WTC11 (cell line): ENCODE data around the gene WNK2. TPM values are rescaled to one million over a fixed set of nuclear protein-coding genes. Genes with fewer than 3 reads are reported as not detected.

Experiments used
- ATAC-seq: fragments of 200-7000 bp; cut with Tn5 transposase; 2 replicates; pipeline ENCODE4 v1.10.0; 2021; ENCODE audit warnings: mild to moderate bottlenecking, moderate library complexity
- CTCF ChIA-PET: fragments of 300-600 bp; sonication (Branson Sonifier 250); formaldehyde crosslinking; loops from one replicate; lab custom pipeline; 2021; ENCODE audit warnings: antibody characterized with exemption; lab: Charles Lee
- POLR2A ChIA-PET: fragments of 350-600 bp; sonication (Branson Sonifier 250); formaldehyde crosslinking; loops from one replicate; lab custom pipeline; 2021; ENCODE audit warnings: antibody characterized with exemption; lab: Charles Lee
- DNase-seq: peaks from one replicate; pipeline ENCODE4 v3.0.0; 2021; ENCODE audit warnings: low spot score
- H3K27ac Mint-ChIP-seq: 2 replicates; pipeline ENCODE4 v1.8.0; 2021; ENCODE audit warnings: mixed read lengths
- H3K27me3 Mint-ChIP-seq: 2 replicates; pipeline ENCODE4 v1.8.0; 2021; ENCODE audit warnings: low read depth, mild to moderate bottlenecking, moderate library complexity, mixed read lengths
- H3K36me3 Mint-ChIP-seq: 2 replicates; pipeline ENCODE4 v1.8.0; 2021; ENCODE audit warnings: mixed read lengths
- H3K4me1 Mint-ChIP-seq: 2 replicates; pipeline ENCODE4 v1.8.0; 2022; ENCODE audit warnings: mixed read lengths
- H3K4me3 Mint-ChIP-seq: 2 replicates; pipeline ENCODE4 v1.8.0; 2021; ENCODE audit warnings: mild to moderate bottlenecking, moderate library complexity, mixed read lengths
- H3K9me3 Mint-ChIP-seq: 2 replicates; pipeline ENCODE4 v1.8.0; 2021; ENCODE audit warnings: mixed read lengths
- CBFB ChIP-seq: sonication (generic); formaldehyde crosslinking; IDR thresholded peaks from 2 replicates; pipeline ENCODE4 v1.8.1; 2022; ENCODE audit warnings: mild to moderate bottlenecking, low read depth, missing genetic modification reagents
- ELF4 ChIP-seq: sonication (generic); formaldehyde crosslinking; IDR thresholded peaks from 2 replicates; pipeline ENCODE4 v1.8.1; 2022; ENCODE audit warnings: low read depth, mild to moderate bottlenecking, moderate library complexity, missing genetic modification reagents
- FOXK1 ChIP-seq: sonication (generic); formaldehyde crosslinking; IDR thresholded peaks from 2 replicates; pipeline ENCODE4 v1.8.0; 2022; ENCODE audit warnings: mild to moderate bottlenecking, moderate library complexity, missing genetic modification reagents
- FOXP1 ChIP-seq: sonication (generic); formaldehyde crosslinking; IDR thresholded peaks from 2 replicates; pipeline ENCODE4 v1.8.0; 2022; ENCODE audit warnings: missing genetic modification reagents, mild to moderate bottlenecking, moderate library complexity, borderline replicate concordance
- MLX ChIP-seq: sonication (generic); formaldehyde crosslinking; IDR thresholded peaks from 2 replicates; pipeline ENCODE4 v1.8.1; 2023; ENCODE audit warnings: mild to moderate bottlenecking, missing genetic modification reagents, moderate library complexity
- NFE2L1 ChIP-seq: sonication (generic); formaldehyde crosslinking; IDR thresholded peaks from 2 replicates; pipeline ENCODE4 v1.8.1; 2023; ENCODE audit warnings: missing genetic modification reagents
- NR1H2 ChIP-seq: sonication (generic); formaldehyde crosslinking; IDR thresholded peaks from 2 replicates; pipeline ENCODE4 v1.9.0; 2021; ENCODE audit warnings: mild to moderate bottlenecking, moderate library complexity, missing genetic modification reagents
- NR3C1 ChIP-seq: sonication (generic); formaldehyde crosslinking; conservative IDR thresholded peaks from 2 replicates; pipeline ENCODE4 v1.8.1; 2023; ENCODE audit warnings: low read depth, mild to moderate bottlenecking, missing genetic modification reagents
- RELA ChIP-seq: sonication (generic); formaldehyde crosslinking; IDR thresholded peaks from 2 replicates; pipeline ENCODE4 v1.8.1; 2022; ENCODE audit warnings: missing genetic modification reagents, mild to moderate bottlenecking, borderline replicate concordance
- RORB ChIP-seq: fragments of 250-450 bp; sonication (Bioruptor Pico); IDR thresholded peaks from 2 replicates; pipeline ENCODE4 v1.9.0; 2021; ENCODE audit warnings: mild to moderate bottlenecking
- TEAD4 ChIP-seq: sonication (generic); formaldehyde crosslinking; IDR thresholded peaks from 2 replicates; pipeline ENCODE4 v1.8.0; 2022; ENCODE audit warnings: mild to moderate bottlenecking, missing genetic modification reagents
- total RNA-seq: library from RNA; stranded (reverse); gene quantifications from 3 replicates; pipeline ENCODE4 v1.2.3, GENCODE V29; 2021
- TF ChIP-seq, protein P1 (sequence below): sonication (generic); formaldehyde crosslinking; IDR thresholded peaks from 2 replicates; pipeline ENCODE4 v1.8.0; 2022; ENCODE audit warnings: mild to moderate bottlenecking, missing genetic modification reagents
- TF ChIP-seq, protein P2 (sequence below): sonication (generic); formaldehyde crosslinking; IDR thresholded peaks from 2 replicates; pipeline ENCODE4 v1.8.0; 2022; ENCODE audit warnings: mild to moderate bottlenecking, missing genetic modification reagents
- TF ChIP-seq, protein P3 (sequence below): sonication (generic); formaldehyde crosslinking; IDR thresholded peaks from 2 replicates; pipeline ENCODE4 v1.8.1; 2022; ENCODE audit warnings: low read depth, missing genetic modification reagents, borderline replicate concordance
- TF ChIP-seq, protein P4 (sequence below): sonication (generic); formaldehyde crosslinking; IDR thresholded peaks from 2 replicates; pipeline ENCODE4 v1.8.0; 2022; ENCODE audit warnings: missing genetic modification reagents
- TF ChIP-seq, protein P5 (sequence below): sonication (generic); formaldehyde crosslinking; IDR thresholded peaks from 2 replicates; pipeline ENCODE4 v1.8.1; 2023; ENCODE audit warnings: mild to moderate bottlenecking, missing genetic modification reagents, moderate library complexity
- TF ChIP-seq, protein P6 (sequence below): sonication (generic); formaldehyde crosslinking; IDR thresholded peaks from 2 replicates; pipeline ENCODE4 v1.8.0; 2023; ENCODE audit warnings: missing genetic modification reagents

Gene WNK2
- total RNA-seq, 1 experiment from 2014 or later = 120 TPM

DNA sequence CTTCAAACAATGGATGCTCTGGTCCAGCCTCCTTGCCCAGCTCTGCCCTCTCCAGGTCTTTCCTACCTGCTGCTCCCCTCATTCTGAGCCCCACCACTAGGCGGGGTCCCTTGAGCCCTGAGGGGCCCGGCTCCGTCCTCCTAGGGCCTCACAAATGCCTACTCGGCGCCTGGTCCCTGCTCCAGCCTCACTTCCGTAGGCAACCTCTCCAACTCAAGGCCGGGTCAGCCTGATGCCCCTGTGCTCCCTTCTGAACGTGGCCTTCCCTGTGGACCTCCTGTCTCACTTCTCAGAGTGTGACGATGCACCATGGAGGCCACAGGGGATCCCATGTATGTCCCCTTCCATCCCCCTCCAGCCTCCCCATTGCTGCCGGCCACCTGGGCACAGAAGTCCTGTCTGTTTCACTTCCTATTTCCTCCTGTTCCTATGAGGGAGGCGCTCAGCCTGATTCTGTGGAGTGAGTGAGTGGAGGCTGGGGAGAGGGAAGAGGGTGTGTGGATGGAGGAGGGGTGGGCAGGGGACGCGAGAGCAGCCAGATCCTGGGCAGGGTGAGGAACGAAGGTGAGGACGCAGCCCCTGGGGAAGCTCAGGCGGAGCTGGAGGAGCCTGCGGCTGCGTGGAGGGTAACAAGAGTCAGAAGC is 140.4 kb downstream of the WNK2 start:
- TF ChIP-seq, protein P1, sequence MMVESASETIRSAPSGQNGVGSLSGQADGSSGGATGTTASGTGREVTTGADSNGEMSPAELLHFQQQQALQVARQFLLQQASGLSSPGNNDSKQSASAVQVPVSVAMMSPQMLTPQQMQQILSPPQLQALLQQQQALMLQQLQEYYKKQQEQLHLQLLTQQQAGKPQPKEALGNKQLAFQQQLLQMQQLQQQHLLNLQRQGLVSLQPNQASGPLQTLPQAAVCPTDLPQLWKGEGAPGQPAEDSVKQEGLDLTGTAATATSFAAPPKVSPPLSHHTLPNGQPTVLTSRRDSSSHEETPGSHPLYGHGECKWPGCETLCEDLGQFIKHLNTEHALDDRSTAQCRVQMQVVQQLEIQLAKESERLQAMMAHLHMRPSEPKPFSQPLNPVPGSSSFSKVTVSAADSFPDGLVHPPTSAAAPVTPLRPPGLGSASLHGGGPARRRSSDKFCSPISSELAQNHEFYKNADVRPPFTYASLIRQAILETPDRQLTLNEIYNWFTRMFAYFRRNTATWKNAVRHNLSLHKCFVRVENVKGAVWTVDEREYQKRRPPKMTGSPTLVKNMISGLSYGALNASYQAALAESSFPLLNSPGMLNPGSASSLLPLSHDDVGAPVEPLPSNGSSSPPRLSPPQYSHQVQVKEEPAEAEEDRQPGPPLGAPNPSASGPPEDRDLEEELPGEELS (CRISPR knock-in tag) = no peak
- 0 out of 2 replicates have a peak, but pooled peaks have one; percentile 22 for TF ChIP-seq CBFB (CRISPR knock-in tag)
- TF ChIP-seq, protein P2, sequence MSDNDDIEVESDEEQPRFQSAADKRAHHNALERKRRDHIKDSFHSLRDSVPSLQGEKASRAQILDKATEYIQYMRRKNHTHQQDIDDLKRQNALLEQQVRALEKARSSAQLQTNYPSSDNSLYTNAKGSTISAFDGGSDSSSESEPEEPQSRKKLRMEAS = no peak
- TF ChIP-seq RORB = no peak
- TF ChIP-seq, all 79 proteins: peak for 1
- H3K36me3 Mint-ChIP-seq = peaks cover 18% of the 10 kb centered on the region
- ChIA-PET CTCF (interaction anchor here (0.6 to 1.6 kb wide), 5 partner anchors 12 to 170 kb away, joined by 3 to 7 read pairs (median 3); no protein-coding TSS in a partner anchor), POLR2A (interaction anchor here (0.9 kb wide), 1 partner anchor 55 kb away, joined by 3 read pairs; no protein-coding TSS in a partner anchor)
- peaks cover 17% of the 10 kb centered on the region for H3K4me1 Mint-ChIP-seq
- H3K9me3 Mint-ChIP-seq = no peaks in the 10 kb centered on the region
- H3K27me3 Mint-ChIP-seq = no peaks in the 10 kb centered on the region
- peak; percentile 66 for ATAC-seq
- no peak overlapping the region for H3K4me3 Mint-ChIP-seq
- DNase-seq = no peak
- peak overlapping the region; percentile 90; the same call in 1 of the 2 replicates for H3K27ac Mint-ChIP-seq

DNA sequence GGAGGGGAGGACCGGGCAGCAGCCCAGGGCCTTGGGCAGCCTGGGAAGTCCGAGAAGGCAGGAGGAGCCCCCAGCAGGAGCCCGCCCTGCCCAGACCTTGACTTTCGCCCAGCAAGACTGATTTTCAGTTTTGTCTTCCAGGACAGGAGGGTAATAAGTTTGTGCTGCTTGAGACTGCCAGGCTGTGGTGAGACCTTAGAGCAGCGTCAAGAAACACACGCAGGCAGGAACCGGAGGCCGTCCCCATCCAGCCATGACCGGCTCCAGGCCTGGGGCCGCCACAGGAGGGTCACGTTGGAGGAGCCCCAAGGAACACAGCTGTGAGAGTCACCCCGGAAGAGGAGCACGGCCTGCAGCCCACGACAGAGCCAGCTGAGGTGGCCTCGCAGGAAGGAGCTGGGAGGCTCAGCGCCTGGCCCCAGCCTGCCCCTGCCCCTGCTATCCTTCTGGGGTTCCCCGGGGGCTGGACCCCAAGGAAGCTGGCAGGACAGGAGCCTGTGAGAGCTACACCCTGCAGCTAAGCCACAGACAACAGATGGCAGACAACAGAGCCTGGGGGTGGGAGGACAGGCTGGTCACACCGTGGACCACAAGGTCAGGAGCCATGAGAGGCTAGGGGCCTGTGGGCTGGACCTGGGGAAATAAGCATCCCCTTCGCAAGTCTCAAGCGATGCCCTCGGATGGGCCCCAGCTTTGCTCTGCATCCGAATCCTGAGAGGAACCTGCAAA is 141.5 kb downstream of the WNK2 start:
- no peak overlapping the region for H3K27ac Mint-ChIP-seq
- ATAC-seq = no peak
- POLR2A ChIA-PET = interaction anchor here (0.7 to 1.3 kb wide), 2 partner anchors 20 to 128 kb away, joined by 3 to 4 read pairs; no protein-coding TSS in a partner anchor

GRCh38 chr9:93326056-93326455 is 142.1 kb downstream of the WNK2 start:
- H3K4me1 Mint-ChIP-seq = peaks cover 17% of the 10 kb centered on the region
- TF ChIP-seq NR3C1 (CRISPR knock-in tag) (no peak), MLX (CRISPR knock-in tag) (no peak), RELA (CRISPR knock-in tag) (no peak), TEAD4 (CRISPR knock-in tag) (no peak), FOXK1 (no peak), ELF4 (no peak)
- TF ChIP-seq, protein P3, sequence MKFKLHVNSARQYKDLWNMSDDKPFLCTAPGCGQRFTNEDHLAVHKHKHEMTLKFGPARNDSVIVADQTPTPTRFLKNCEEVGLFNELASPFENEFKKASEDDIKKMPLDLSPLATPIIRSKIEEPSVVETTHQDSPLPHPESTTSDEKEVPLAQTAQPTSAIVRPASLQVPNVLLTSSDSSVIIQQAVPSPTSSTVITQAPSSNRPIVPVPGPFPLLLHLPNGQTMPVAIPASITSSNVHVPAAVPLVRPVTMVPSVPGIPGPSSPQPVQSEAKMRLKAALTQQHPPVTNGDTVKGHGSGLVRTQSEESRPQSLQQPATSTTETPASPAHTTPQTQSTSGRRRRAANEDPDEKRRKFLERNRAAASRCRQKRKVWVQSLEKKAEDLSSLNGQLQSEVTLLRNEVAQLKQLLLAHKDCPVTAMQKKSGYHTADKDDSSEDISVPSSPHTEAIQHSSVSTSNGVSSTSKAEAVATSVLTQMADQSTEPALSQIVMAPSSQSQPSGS (CRISPR knock-in tag) = no peak
- TF ChIP-seq, protein P4, sequence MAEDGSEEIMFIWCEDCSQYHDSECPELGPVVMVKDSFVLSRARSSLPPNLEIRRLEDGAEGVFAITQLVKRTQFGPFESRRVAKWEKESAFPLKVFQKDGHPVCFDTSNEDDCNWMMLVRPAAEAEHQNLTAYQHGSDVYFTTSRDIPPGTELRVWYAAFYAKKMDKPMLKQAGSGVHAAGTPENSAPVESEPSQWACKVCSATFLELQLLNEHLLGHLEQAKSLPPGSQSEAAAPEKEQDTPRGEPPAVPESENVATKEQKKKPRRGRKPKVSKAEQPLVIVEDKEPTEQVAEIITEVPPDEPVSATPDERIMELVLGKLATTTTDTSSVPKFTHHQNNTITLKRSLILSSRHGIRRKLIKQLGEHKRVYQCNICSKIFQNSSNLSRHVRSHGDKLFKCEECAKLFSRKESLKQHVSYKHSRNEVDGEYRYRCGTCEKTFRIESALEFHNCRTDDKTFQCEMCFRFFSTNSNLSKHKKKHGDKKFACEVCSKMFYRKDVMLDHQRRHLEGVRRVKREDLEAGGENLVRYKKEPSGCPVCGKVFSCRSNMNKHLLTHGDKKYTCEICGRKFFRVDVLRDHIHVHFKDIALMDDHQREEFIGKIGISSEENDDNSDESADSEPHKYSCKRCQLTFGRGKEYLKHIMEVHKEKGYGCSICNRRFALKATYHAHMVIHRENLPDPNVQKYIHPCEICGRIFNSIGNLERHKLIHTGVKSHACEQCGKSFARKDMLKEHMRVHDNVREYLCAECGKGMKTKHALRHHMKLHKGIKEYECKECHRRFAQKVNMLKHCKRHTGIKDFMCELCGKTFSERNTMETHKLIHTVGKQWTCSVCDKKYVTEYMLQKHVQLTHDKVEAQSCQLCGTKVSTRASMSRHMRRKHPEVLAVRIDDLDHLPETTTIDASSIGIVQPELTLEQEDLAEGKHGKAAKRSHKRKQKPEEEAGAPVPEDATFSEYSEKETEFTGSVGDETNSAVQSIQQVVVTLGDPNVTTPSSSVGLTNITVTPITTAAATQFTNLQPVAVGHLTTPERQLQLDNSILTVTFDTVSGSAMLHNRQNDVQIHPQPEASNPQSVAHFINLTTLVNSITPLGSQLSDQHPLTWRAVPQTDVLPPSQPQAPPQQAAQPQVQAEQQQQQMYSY (CRISPR knock-in tag) = no peak
- DNase-seq = no peak
- CTCF ChIA-PET = interaction anchor here (1.6 kb wide), 1 partner anchor 172 kb away, joined by 7 read pairs; no protein-coding TSS in a partner anchor
- peaks cover 30% of the 10 kb centered on the region for H3K36me3 Mint-ChIP-seq
- POLR2A ChIA-PET = interaction anchor here (1.3 kb wide), 1 partner anchor 20 kb away, joined by 3 read pairs; no protein-coding TSS in a partner anchor
- H3K9me3 Mint-ChIP-seq = peaks cover 5% of the 10 kb centered on the region
- H3K27me3 Mint-ChIP-seq = no peaks in the 10 kb centered on the region
- H3K27ac Mint-ChIP-seq = no peak overlapping the region
- ATAC-seq = no peak
- H3K4me3 Mint-ChIP-seq = no peak overlapping the region

More for the DNA sequence above, 141.5 kb downstream of the WNK2 start:
- no peak for DNase-seq
- TF ChIP-seq NR1H2 (CRISPR knock-in tag) (no peak), NFE2L1 (CRISPR knock-in tag) (no peak), FOXP1 (CRISPR knock-in tag) (no peak)
- TF ChIP-seq, protein P5, sequence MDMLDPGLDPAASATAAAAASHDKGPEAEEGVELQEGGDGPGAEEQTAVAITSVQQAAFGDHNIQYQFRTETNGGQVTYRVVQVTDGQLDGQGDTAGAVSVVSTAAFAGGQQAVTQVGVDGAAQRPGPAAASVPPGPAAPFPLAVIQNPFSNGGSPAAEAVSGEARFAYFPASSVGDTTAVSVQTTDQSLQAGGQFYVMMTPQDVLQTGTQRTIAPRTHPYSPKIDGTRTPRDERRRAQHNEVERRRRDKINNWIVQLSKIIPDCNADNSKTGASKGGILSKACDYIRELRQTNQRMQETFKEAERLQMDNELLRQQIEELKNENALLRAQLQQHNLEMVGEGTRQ = no peak
- TF ChIP-seq, protein P6, sequence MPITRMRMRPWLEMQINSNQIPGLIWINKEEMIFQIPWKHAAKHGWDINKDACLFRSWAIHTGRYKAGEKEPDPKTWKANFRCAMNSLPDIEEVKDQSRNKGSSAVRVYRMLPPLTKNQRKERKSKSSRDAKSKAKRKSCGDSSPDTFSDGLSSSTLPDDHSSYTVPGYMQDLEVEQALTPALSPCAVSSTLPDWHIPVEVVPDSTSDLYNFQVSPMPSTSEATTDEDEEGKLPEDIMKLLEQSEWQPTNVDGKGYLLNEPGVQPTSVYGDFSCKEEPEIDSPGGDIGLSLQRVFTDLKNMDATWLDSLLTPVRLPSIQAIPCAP = no peak
- Mint-ChIP-seq H3K4me3 (no peak overlapping the region), H3K4me1 (peaks cover 17% of the 10 kb centered on the region), H3K36me3 (peaks cover 27% of the 10 kb centered on the region), H3K9me3 (0 out of 2 replicates have a peak, but pooled peaks cover 3% of the 10 kb centered on the region), H3K27me3 (no peaks in the 10 kb centered on the region)
- CTCF ChIA-PET = no interaction called here
